MM.1S (cell line): ENCODE results near the gene TMEM86A.

ENCODE experiments used
- DNase-seq: peaks from one replicate; pipeline ENCODE4 v3.0.0-alpha.2; 2015
- H2AFZ ChIP-seq: fragments of 300-600 bp; sonication (generic); 2 replicates; pipeline ENCODE4 v1.6.0; 2016; ENCODE audit warnings: antibody characterized with exemption, low read length
- H3F3A ChIP-seq: fragments of 300-600 bp; sonication (generic); 2 replicates; pipeline ENCODE4 v1.6.1; 2016; ENCODE audit warnings: mild to moderate bottlenecking, antibody characterized with exemption, low read length, moderate library complexity, mixed read lengths; ENCODE audit not compliant: insufficient read depth
- H3K27ac ChIP-seq: fragments of 300-600 bp; sonication (generic); 2 replicates; pipeline ENCODE4 v1.5.1; 2016; ENCODE audit warnings: mild to moderate bottlenecking, low read length
- H3K27me3 ChIP-seq: fragments of 300-600 bp; sonication (generic); replicated peaks from 2 replicates; pipeline ENCODE4 v1.6.0; 2016; ENCODE audit warnings: low read length; ENCODE audit not compliant: insufficient read depth
- H3K36me3 ChIP-seq: fragments of 300-600 bp; sonication (generic); replicated peaks from 2 replicates; pipeline ENCODE4 v1.6.1; 2016; ENCODE audit warnings: mild to moderate bottlenecking, low read length, mixed read lengths; ENCODE audit not compliant: insufficient read depth
- H3K4me1 ChIP-seq: fragments of 300-600 bp; sonication (generic); 2 replicates; pipeline ENCODE4 v1.6.1; 2016; ENCODE audit warnings: low read length, mixed read lengths
- H3K4me2 ChIP-seq: fragments of 300-600 bp; sonication (generic); 2 replicates; pipeline ENCODE4 v1.6.0; 2016; ENCODE audit warnings: low read depth, low read length
- H3K4me3 ChIP-seq: fragments of 300-600 bp; sonication (generic); 2 replicates; pipeline ENCODE4 v1.5.1; 2016; ENCODE audit warnings: low read length, mixed read lengths
- H3K79me2 ChIP-seq: fragments of 300-600 bp; sonication (generic); 2 replicates; pipeline ENCODE4 v1.6.1; 2016; ENCODE audit warnings: mixed run types, low read length, mixed read lengths
- H3K9ac ChIP-seq: fragments of 300-600 bp; sonication (generic); 2 replicates; pipeline ENCODE4 v1.6.1; 2016; ENCODE audit warnings: low read length, mixed read lengths
- H3K9me2 ChIP-seq: fragments of 300-600 bp; sonication (generic); replicated peaks from 2 replicates; pipeline ENCODE4 v1.6.1; 2016; ENCODE audit warnings: mild to moderate bottlenecking, low read length, mixed read lengths; ENCODE audit not compliant: insufficient read depth
- H3K9me3 ChIP-seq: fragments of 300-600 bp; sonication (generic); replicated peaks from 2 replicates; pipeline ENCODE4 v1.6.1; 2016; ENCODE audit warnings: mild to moderate bottlenecking, low read length, mixed read lengths; ENCODE audit not compliant: insufficient read depth
- H4K20me1 ChIP-seq: fragments of 300-600 bp; sonication (generic); 2 replicates; pipeline ENCODE4 v1.6.1; 2016; ENCODE audit warnings: mild to moderate bottlenecking, low read length, moderate library complexity, mixed read lengths; ENCODE audit not compliant: insufficient read depth
- EZH2 ChIP-seq: fragments of 300-600 bp; sonication (generic); optimal IDR thresholded peaks from 2 replicates; pipeline ENCODE3; 2017; ENCODE audit warnings: low read depth, mild to moderate bottlenecking, antibody characterized with exemption, low read length, mixed read lengths
- EZH2phosphoT487 ChIP-seq: fragments of 300-600 bp; sonication (generic); IDR thresholded peaks from 2 replicates; pipeline ENCODE4 v1.6.1; 2018; ENCODE audit warnings: antibody characterized with exemption, low read length
- TF ChIP-seq, protein P1 (sequence below): fragments of 300-600 bp; sonication (generic); IDR thresholded peaks from 2 replicates; pipeline ENCODE4 v1.5.1; 2016; ENCODE audit warnings: antibody characterized with exemption, low read length, mixed read lengths

TMEM86A gene

DNA sequence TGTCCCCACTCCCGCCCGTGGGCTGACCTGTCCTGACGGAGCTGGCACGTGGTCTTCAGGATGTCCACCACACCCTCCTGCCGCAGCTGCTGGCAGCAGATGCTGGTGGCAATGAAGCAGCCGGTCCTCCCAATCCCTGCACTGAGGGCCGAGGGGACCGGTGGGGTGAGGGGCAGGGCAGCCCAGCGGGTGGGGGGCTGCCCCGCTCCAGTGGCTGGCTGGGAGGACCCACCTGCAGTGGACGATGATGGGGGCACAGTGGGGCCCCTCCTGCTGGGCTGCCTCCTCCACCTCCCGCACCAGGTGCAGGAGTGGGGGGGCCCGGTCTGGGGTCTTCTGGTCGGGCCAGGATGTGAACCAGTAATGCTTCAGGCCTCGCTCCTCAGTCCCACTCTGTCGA lies 30.8 kb downstream of the TMEM86A start:
- DNase-seq = no peak
- Histone ChIP-seq H3K4me1 (0 out of 2 replicates have a peak, but pooled peaks cover 4% of the 10 kb centered on the region), H4K20me1 (no peaks in the 10 kb centered on the region), H3K9me3 (no peaks in the 10 kb centered on the region), H3K36me3 (no peaks in the 10 kb centered on the region), H3K27ac (no peak overlapping the region), H3K9me2 (no peaks in the 10 kb centered on the region), H2AFZ (no peak overlapping the region), H3K4me3 (no peak overlapping the region), H3K9ac (no peak overlapping the region), H3F3A (no peaks in the 10 kb centered on the region), H3K4me2 (no peak overlapping the region), H3K79me2 (no peaks in the 10 kb centered on the region), H3K27me3 (no peaks in the 10 kb centered on the region)
- no peak for TF ChIP-seq EZH2

DNA sequence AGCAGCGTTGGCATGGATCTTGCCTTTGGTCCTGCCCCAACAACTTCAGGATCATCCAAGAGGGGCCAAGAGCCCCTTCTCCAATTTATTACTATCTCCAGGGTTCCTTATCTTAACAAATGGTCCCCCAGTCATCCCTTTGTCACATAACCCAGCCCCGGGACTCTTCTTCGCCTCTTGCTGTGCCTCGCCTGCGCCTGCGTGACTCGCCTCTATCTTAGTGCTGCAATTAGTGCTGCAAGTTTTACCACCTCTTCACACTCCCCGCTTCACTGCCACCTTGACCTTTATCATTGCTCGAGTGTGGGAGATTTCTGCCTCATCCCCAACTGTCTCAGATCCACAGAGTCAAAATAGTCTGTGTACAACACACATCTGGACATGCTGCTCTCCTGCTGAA lies 31.4 kb downstream of the TMEM86A start:
- no peak for DNase-seq
- H3K9ac ChIP-seq = no peak overlapping the region

DNA sequence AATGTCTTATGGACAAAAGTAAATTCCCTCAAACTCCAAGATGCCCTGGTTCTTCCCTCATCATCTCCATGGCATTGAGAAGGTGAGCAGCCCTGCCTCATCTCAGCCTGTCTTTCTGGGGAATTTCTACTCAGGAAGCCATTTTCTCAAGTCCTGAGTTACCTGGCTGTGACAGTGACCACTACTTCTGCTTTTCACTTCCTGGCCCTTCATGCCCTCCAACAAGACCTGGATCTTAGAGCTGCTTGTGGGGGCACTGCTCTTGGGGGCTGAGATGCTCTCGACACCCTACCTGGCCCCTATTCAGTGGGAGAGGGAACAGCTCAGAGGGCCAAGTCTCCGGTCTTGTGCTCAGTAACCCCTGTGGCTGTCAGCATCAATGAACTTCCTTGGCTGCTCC lies 32.9 kb downstream of the TMEM86A start:
- Histone ChIP-seq H3K9ac (no peak overlapping the region), H3K36me3 (no peaks in the 10 kb centered on the region), H3K4me3 (no peak overlapping the region), H3K4me1 (0 out of 2 replicates have a peak, but pooled peaks cover 4% of the 10 kb centered on the region), H3K79me2 (no peaks in the 10 kb centered on the region), H2AFZ (peak overlapping the region; percentile 32), H3K27ac (no peak overlapping the region), H3F3A (no peaks in the 10 kb centered on the region), H3K4me2 (no peak overlapping the region), H3K9me2 (no peaks in the 10 kb centered on the region), H3K9me3 (no peaks in the 10 kb centered on the region), H3K27me3 (no peaks in the 10 kb centered on the region), H4K20me1 (no peaks in the 10 kb centered on the region)
- TF ChIP-seq EZH2 (no peak), EZH2phosphoT487 (no peak)
- TF ChIP-seq, protein P1, sequence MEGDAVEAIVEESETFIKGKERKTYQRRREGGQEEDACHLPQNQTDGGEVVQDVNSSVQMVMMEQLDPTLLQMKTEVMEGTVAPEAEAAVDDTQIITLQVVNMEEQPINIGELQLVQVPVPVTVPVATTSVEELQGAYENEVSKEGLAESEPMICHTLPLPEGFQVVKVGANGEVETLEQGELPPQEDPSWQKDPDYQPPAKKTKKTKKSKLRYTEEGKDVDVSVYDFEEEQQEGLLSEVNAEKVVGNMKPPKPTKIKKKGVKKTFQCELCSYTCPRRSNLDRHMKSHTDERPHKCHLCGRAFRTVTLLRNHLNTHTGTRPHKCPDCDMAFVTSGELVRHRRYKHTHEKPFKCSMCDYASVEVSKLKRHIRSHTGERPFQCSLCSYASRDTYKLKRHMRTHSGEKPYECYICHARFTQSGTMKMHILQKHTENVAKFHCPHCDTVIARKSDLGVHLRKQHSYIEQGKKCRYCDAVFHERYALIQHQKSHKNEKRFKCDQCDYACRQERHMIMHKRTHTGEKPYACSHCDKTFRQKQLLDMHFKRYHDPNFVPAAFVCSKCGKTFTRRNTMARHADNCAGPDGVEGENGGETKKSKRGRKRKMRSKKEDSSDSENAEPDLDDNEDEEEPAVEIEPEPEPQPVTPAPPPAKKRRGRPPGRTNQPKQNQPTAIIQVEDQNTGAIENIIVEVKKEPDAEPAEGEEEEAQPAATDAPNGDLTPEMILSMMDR = no peak
- DNase-seq = no peak

More for the DNA sequence above, 31.4 kb downstream of the TMEM86A start:
- Histone ChIP-seq H3K9me3 (no peaks in the 10 kb centered on the region), H3K4me3 (no peak overlapping the region), H3K4me2 (no peak overlapping the region), H4K20me1 (no peaks in the 10 kb centered on the region), H3K27me3 (no peaks in the 10 kb centered on the region), H3K9me2 (no peaks in the 10 kb centered on the region), H3K4me1 (0 out of 2 replicates have a peak, but pooled peaks cover 4% of the 10 kb centered on the region), H3K36me3 (no peaks in the 10 kb centered on the region), H3K79me2 (no peaks in the 10 kb centered on the region), H2AFZ (no peak overlapping the region), H3F3A (no peaks in the 10 kb centered on the region), H3K27ac (no peak overlapping the region)
- TF ChIP-seq, protein P1 = no peak
- no peak for TF ChIP-seq EZH2
- TF ChIP-seq EZH2phosphoT487 = no peak

DNA sequence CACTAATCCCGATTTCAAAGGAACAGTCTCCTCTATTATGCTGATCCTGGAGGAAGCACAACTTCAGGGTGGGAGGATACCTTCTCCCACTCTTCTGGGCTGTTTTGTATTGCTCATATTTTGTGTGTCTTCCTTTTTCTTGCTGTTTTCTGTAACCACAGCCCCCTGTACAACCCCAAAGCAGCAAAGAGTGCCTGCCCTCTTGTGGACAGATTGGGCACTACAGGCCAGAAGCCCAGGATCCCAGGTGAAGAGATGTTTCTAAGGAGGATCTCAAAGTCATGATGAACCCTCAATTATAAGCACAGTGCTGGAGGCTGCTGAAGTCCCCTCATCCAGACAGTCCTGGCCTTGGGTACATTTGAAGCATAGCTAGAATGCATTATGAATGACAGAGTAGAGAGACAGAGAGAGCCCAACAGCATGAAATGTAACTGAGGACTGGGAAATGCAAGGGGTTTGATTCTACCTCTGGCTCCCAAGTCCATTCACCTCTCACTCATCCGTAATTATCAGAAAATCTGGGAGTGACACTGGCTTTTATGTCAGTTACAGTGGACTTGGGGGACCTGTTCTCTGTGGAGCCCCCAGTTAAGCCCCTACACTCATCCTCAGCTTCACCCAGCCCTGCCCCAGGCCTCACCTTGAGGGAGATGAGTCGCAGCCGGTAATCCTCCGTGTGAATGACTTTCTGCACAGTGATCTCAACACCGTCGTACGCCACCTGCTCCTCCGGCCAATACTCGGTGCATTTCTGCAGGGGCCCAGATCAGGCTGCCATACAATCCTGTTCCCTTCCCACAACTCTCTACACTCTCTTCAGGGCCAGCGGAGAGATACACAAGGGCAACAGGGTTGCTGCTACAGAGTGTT lies 33.6 kb downstream of the TMEM86A start:
- peaks cover 8% of the 10 kb centered on the region; the same call in 1 of the 2 replicates for H3K4me1 ChIP-seq
- peak overlapping the region; percentile 32 for H2AFZ ChIP-seq
- H3K27ac ChIP-seq = no peak overlapping the region

More for the DNA sequence above, 33.6 kb downstream of the TMEM86A start:
- Histone ChIP-seq H3K36me3 (no peaks in the 10 kb centered on the region), H3K4me2 (no peak overlapping the region), H3K9me3 (no peaks in the 10 kb centered on the region), H3K4me3 (no peak overlapping the region), H3K9me2 (no peaks in the 10 kb centered on the region), H3K27me3 (no peaks in the 10 kb centered on the region), H3K9ac (no peak overlapping the region), H4K20me1 (no peaks in the 10 kb centered on the region), H3F3A (no peaks in the 10 kb centered on the region), H3K79me2 (no peaks in the 10 kb centered on the region)
- TF ChIP-seq, protein P1 = peak; percentile 99
- no peak for TF ChIP-seq EZH2phosphoT487
- DNase-seq = peak; percentile 43
